ENCODE data around the gene BRAT1.

BRAT1 gene

GRCh38 chr7:2494191-2495130 is 60.9 kb downstream of the BRAT1 start:
- no peak for DNase-seq

DNA sequence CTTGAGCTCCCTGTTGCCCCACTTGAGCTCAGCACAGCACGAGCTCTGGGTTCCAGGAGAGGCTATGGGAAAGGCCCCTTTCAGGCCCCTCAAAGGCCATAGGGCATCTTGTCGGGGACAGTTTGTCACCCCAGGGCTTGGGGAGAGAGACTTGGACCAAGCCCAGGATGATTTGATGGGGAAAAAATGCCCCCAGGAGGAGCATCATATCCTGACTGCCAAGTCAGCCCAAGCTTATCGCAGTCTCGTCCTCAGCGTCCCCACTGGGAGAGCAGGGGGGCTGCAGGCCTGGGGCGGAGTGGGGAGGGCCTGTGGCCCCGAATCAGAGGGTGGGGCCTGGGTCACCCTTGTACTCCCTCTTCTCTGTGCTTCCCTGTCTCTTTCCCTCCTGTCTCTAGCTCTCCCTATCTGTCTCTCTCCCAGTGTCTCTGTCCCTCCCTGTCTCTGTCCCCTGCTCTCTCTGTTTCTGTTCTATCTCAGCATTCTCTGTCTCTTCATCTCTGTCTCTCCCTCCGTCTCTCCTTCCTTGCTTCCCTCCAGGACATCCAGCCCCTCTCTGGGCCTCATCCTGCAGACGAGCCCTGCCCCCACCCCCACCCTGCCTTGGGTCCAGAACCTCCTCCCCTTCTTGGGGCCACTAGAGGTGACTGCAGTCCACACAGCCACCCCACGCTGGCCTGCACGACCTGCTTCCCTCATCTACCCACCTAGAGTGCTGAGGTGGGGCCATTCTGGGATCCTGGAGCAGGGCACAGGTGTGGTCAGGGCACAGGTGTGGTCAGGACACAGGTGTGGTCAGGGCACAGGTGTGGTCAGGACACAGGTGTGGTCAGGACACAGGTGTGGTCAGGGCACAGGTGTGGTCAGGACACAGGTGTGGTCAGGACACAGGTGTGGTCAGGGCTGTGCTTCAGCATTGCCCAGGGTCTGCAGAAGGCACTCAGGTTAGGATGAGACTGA is 61.8 kb downstream of the BRAT1 start:
- no peak for DNase-seq

DNA sequence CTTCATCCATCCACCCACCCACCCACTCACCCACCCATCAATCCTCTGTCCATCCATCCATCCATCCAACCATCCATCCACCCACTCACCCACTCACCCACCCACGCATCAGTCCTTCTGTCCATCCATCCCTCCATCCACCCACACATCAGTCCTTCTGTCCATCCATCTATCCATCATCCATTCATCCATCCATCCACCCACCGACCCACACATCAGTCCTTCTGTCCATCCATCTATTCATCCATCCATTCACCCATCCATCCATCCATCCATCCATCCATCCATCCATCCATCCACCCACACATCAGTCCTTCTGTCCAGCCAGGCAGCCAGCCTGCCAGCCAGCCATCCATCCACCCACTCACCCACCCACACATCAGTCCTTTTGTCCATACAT is 63.3 kb downstream of the BRAT1 start:
- no peak for DNase-seq

DNA sequence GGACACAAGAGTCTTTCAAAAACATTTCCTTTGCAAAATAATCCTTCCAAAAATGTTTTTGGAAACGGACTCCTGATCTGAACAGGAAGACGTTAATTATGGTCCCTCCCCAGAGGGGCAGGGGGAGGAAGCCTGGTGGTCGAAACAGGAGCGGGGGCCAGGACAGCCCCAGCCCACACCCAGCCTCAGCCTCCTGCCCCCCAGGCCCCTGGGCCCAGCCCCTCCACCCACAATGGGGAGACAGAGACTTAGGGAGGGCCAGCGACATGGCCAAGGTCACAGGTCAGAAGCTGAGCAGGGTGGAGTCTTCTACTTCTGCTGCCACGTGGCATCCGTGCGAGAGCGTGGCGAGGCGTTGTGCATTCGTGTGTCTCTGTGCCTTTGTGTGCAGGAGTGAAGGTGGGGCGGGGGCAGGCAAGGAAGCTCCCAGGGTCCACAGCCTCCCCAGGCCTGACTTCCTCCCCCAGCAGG is 65.1 kb downstream of the BRAT1 start:
- DNase-seq: no peak

- no peak for DNase-seq
Observed at GRCh38 chr7:2488681-2489080, 66.6 kb downstream of the BRAT1 start.

GRCh38 chr7:2488272-2488645 is 67.1 kb downstream of the BRAT1 start:
- no peak for DNase-seq
